ENCODE data around the gene GNG4. TPM values are rescaled to one million over a fixed set of nuclear protein-coding genes. Genes with fewer than 3 reads are reported as not detected.

The GNG4 gene
- total and polyA plus RNA-seq, 7 donors: 0.04 to 0.41 (median 0.05) TPM; not detected in 4

DNA sequence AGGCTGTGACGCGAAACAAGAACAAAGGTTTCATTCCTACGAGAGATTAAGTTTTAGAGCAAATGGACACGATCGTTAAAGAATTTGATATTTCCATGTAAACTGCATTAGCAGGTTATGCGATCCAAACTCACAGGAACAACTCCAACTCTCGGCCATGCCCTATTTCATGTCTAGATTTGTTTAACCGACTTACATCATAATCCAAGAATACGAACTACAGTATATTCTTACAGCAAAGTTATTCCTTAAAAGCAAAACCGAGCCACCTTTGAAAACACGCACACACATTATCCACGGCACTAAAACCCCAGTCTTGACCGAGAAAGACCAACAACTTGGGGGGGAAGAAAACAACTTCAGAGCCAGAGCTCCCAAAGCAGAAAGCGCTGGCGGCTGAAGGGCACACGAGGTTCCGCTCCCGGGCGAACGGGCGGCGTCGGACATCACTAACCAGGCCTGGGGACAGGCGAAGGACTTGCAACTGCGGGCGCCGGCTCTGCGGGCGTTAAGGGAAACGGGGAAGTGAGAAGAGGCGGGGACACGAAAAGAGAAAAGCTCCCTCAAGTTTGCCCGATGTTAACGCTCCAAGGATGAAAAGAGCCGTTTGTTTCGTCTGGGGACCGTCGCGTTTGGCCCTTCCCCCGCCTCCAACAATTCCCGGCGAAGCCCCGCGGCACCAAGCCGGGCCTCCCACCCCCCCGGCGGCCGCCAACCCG lies 146.0 kb downstream of the GNG4 start:
- Histone ChIP-seq H3K27ac (peak overlapping the region; percentile 99), H3K4me1 (peaks cover 32% of the 10 kb centered on the region), H3K9me3 (no peaks in the 10 kb centered on the region), H3K36me3 (ENCODE audit: insufficient read depth in 1 of 2, low read depth in 1 of 2) (no peaks in the 10 kb centered on the region), H3K27me3 (ENCODE audit: insufficient read depth in 3 of 3, low read length in 2 of 3) (no peaks in the 10 kb centered on the region), H3K4me3 (peak overlapping the region; percentile 87)
- DNase-seq (peak; percentile 53 to 76), ATAC-seq (no peak)
- intact Hi-C loops (cut with DNase I): no loop called here
- TF ChIP-seq, protein P1, sequence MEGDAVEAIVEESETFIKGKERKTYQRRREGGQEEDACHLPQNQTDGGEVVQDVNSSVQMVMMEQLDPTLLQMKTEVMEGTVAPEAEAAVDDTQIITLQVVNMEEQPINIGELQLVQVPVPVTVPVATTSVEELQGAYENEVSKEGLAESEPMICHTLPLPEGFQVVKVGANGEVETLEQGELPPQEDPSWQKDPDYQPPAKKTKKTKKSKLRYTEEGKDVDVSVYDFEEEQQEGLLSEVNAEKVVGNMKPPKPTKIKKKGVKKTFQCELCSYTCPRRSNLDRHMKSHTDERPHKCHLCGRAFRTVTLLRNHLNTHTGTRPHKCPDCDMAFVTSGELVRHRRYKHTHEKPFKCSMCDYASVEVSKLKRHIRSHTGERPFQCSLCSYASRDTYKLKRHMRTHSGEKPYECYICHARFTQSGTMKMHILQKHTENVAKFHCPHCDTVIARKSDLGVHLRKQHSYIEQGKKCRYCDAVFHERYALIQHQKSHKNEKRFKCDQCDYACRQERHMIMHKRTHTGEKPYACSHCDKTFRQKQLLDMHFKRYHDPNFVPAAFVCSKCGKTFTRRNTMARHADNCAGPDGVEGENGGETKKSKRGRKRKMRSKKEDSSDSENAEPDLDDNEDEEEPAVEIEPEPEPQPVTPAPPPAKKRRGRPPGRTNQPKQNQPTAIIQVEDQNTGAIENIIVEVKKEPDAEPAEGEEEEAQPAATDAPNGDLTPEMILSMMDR (IDR thresholded peaks at IDR 0.05): no peak
- 0 to 1% (median 0%) methylated on average over 34 to 49 of the region's 49 CpGs for WGBS, 3 donors

DNA sequence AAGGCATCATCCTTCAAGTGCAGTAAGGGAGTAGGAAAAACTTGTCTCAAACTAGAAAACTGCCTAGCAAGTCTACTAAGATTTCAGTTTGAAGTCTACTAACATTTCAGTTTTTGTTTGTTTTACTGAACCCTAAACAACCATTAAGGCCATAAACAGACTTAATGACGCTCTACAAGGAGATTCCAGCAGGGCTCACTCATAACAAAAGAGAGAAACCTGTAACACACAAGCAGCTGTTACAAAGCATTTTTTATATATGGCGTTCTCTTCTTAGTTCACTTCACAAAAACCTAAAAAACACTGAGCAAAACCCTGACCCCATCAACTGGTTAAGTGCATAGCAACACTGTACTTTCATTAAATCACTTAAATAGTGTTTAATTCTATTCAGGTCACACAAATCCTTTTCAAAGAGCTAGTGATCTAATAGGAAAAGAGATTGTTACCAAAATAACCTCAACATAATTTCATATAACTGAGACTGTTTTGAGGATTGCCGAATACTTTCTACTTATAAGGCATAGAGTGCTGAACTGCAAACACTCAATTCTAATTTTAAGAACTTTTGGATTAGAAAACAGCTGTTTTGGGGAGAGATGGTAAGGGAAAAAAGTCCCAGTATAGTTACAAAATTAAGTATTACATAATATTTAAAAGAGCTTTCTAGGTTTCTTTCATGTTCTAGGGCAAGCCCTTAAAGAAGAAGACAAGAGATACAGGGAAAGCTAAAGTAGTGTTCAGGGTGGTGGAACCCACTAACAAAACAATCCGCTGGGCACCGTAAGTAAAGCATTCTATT lies 146.8 kb downstream of the GNG4 start:
- Histone ChIP-seq H3K4me3 (peak overlapping the region; percentile 87), H3K9me3 (no peaks in the 10 kb centered on the region), H3K36me3 (ENCODE audit: insufficient read depth in 1 of 2, low read depth in 1 of 2) (no peaks in the 10 kb centered on the region), H3K27ac (peak overlapping the region; percentile 99), H3K4me1 (peaks cover 32% of the 10 kb centered on the region), H3K27me3 (ENCODE audit: insufficient read depth in 3 of 3, low read length in 2 of 3) (no peaks in the 10 kb centered on the region)
- ATAC-seq: no peak
- WGBS, 3 donors: 12 to 15% (median 12%) methylated on average over 5 of the region's 5 CpGs
- DNase-seq: no peak
- intact Hi-C loops (cut with DNase I): no loop called here
- TF ChIP-seq, protein P1 (IDR thresholded peaks at IDR 0.05): no peak

DNA sequence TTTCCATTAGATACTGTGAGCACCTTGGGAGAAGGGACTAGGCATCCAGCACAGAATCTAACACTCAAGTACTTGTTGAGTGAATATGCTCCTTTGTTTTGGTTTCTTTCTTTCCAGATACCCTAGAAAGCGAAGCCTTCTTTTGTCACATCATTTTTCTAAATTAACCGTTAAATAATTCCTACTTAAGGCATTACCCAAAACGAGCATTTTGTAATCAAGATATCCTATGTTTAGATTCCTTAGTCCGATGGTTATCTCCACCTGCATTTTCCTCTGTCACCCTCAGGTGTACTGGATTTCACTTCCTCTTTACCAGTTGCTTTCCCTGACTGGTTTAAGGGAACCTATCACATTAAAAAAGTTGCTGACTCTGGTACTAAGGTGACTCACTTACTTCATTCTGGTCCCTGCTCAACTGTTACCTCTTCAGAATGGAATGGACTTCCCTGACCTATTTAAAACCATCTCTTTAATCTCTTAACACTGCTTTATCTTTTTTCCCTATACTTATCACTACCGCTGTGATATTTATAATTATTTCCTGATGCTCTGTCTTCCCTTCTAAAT lies 148.5 kb downstream of the GNG4 start:
- H3K4me1 ChIP-seq: peaks cover 43% of the 10 kb centered on the region
- ATAC-seq (no peak), DNase-seq (no peak)
- peak overlapping the region; percentile 99 for H3K27ac ChIP-seq
- no peaks in the 10 kb centered on the region for H3K27me3 ChIP-seq (ENCODE audit: insufficient read depth in 3 of 3, low read length in 2 of 3)
- TF ChIP-seq, protein P1 (IDR thresholded peaks at IDR 0.05): no peak
- WGBS, 3 donors: 60 to 80% (median 61%) methylated on average over 5 of the region's 5 CpGs
- no peaks in the 10 kb centered on the region for H3K9me3 ChIP-seq
- H3K36me3 ChIP-seq (ENCODE audit: insufficient read depth in 1 of 2, low read depth in 1 of 2): no peaks in the 10 kb centered on the region
- peak overlapping the region; percentile 87 for H3K4me3 ChIP-seq
- intact Hi-C loops (cut with DNase I): no loop called here

Other genes starting within 250 kb of the GNG4 start
- 10 to 100 TPM; 27.0 to 46.9 (median 34.5) TPM for gene B3GALNT2, start 145.3 kb downstream of the GNG4 start, total RNA-seq
- 10 to 100 TPM in 1 of 3 donors, 1 to 10 TPM in 2; 7.1 to 25.7 (median 7.4) TPM for gene B3GALNT2, start 145.3 kb downstream of the GNG4 start, polyA plus RNA-seq
- gene LYST, start 217.1 kb upstream of the GNG4 start, total RNA-seq: 1 to 10 TPM; 5.6 to 8.6 (median 6.3) TPM
- gene LYST, start 217.1 kb upstream of the GNG4 start, polyA plus RNA-seq: 1 to 10 TPM; 2.4 to 4.2 (median 3.3) TPM

Measured in psoas muscle (tissue), 8 donors.